Stimulated activated CD4-positive, alpha-beta T cell treated with anti-CD3 and anti-CD28 coated beads, Interleukin-1b, Interleukin-23, amount 100 ng/mL, for 24 hours (primary cell): Measurements from ENCODE around the gene EPHA4.

Source experiments
- DNase-seq, 4 experiments: peaks; one replicate each; pipeline ENCODE4 v3.0.0-alpha.2; 2020; ENCODE audit warnings: low read depth in 4 of 4, low spot score in 1 of 4

The EPHA4 gene

GRCh38 chr2:221448057-221448843 is 123.9 kb downstream of the EPHA4 start:
- no peak for DNase-seq

GRCh38 chr2:221447310-221447709 is 124.8 kb downstream of the EPHA4 start:
- no peak for DNase-seq

GRCh38 chr2:221446140-221446539 is 126.0 kb downstream of the EPHA4 start:
- no peak for DNase-seq

DNA sequence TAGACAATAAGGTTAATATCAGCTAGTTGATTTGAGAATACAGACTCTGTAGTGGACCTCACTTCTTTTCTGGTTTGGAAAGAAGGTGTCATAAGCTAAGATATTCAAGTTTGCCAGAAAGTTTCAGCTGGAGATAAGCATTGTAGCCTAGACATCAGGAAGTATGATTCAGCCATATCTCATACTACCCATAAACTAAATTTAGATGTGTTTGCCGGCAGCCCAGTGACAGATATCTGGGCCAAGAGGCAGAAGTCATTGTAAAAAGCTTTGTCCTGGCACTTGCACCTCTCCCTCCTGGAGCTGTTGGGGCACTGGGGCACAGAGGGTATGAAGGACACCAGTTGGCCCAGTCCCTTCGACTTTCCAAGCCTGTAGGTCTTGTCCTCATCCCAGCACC is 128.0 kb downstream of the EPHA4 start:
- DNase-seq, result no peak

GRCh38 chr2:221443645-221444044 is 128.5 kb downstream of the EPHA4 start:
- DNase-seq, result no peak

DNA sequence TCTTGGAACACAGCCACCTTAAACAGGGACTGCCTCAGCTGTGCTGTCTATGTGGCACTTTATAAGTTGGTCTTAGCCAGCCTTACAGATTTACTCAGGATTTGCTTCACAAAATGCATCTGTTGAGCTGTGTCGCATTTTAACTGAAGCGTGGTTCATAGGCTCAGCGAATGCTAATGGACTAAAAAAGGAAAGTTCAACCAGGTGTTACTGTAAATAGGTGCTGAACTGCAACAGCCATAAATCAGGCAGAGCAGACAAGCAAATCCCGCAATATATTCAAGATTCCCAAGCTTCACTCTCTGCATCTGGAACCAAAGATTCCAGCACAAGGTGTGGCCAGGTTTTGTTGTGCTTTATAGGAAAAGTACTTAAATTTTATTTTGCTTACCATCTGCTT is 130.0 kb downstream of the EPHA4 start:
- DNase-seq, result no peak

- DNase-seq, result no peak
Observed at GRCh38 chr2:221439761-221440479, 132.2 kb downstream of the EPHA4 start.

GRCh38 chr2:221437056-221437455 is 135.0 kb downstream of the EPHA4 start:
- DNase-seq, result no peak

GRCh38 chr2:221435171-221435570 is 136.9 kb downstream of the EPHA4 start:
- DNase-seq, result no peak

GRCh38 chr2:221434142-221434541 is 138.0 kb downstream of the EPHA4 start:
- DNase-seq, result no peak

GRCh38 chr2:221431477-221431876 is 140.6 kb downstream of the EPHA4 start:
- DNase-seq, result no peak

- no peak for DNase-seq
Observed at GRCh38 chr2:221429741-221430491, 142.2 kb downstream of the EPHA4 start.

DNA sequence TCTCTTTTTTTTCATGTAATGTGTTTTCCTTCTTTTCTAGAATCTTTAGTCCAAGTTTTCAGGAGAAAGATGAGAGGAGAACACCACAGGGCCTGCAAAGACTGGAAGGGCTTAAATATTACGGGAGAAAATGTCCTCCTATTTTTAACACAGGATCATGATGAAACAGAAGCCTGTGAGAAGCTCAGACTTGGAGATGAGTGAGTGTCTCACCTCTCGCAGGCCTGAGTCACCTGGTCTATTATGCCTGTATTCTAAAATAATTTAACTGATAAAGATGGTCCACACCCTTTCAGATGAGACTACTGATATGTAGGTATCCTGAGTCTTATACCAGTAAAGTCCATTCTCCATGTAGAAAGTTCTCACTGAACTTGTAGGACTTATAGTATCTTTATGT is 143.2 kb downstream of the EPHA4 start:
- no peak for DNase-seq

- no peak for DNase-seq
Observed at GRCh38 chr2:221426929-221427328, 145.2 kb downstream of the EPHA4 start.

DNA sequence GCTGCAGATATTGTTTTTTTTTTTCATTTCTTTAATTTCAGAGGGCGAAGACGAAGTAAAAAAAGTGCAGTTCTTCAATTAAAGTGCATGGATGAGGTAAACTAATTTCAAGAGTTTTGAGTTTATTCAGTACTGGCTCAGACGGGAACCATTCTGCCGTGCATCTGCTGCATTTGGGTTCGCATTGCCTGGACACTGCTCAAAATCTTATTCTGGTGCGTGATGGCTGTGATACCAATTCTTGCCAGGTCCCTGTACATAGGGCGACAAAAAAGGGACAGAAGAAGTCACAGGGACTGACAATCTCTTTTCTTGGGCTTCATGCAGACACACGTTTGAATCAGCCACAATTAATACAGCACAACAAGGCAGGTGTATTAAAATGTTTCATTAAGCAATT is 146.2 kb downstream of the EPHA4 start:
- DNase-seq, result no peak

DNA sequence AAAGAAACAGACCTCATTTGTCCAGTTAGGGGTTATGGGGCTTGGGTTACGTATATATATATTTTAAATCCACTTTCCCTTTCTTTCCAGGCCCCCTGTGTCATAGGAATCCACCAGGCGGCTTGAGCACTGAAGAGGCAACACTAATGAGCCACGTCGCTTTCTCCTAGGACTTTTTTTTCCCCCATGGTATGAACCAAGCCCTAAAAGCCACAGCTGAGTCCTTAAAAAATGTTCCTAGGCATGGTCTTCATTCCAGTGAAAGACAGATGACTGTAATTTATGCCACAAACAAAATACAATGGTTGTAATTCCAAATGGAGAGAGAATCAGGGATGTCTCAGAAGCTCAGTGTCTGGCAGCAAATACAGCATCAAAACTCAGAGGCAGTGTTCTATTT is 146.8 kb downstream of the EPHA4 start:
- no peak for DNase-seq

DNA sequence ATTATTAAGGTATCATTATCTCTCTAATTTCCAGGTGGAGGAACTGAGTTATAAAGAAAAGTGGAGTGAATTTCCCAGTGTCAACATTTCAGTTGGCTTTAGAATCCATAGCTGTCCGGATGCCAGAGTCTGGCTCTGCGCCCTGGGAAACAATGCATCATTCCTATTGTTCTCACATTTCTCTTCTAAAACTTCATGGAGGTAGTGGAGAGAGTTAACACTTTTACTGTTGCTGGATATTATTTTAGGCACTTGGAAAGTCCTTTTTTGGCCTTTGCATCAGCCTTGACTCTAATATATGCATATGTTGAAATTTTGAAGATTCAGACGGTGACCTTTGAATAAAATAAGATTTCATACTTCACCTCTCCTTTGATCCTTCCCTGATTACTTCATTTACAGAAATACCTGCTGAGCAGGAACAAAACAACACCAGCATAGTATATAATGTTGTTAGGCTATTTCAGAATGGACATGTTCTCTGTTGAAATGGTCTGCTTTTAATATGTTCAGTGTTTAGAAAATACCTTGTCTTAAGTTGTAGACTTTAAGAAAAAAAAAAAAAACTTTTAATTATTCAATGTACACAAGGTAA is 148.8 kb downstream of the EPHA4 start:
- no peak for DNase-seq

- no peak for DNase-seq
Observed at GRCh38 chr2:221422516-221423209, 149.4 kb downstream of the EPHA4 start.

GRCh38 chr2:221420245-221420644 is 151.9 kb downstream of the EPHA4 start:
- no peak for DNase-seq

- no peak for DNase-seq
Observed at GRCh38 chr2:221415789-221416188, 156.3 kb downstream of the EPHA4 start.

GRCh38 chr2:221412978-221413377 is 159.1 kb downstream of the EPHA4 start:
- no peak for DNase-seq
